Type B pancreatic cell (in vitro differentiated cells): Measurements from ENCODE around the gene PIP5K1B. TPM values are rescaled to one million over a fixed set of nuclear protein-coding genes. Genes with fewer than 3 reads are reported as not detected.
"Not testable (repeated sequence)": the region's sequence is repeated elsewhere in the genome, so short reads cannot be mapped to it uniquely, and the experiment has no call there.

Experiments used
- DNase-seq: peaks from one replicate; pipeline ENCODE4 v3.0.0; 2021; ENCODE audit warnings: mixed read lengths; ENCODE audit not compliant: unreplicated experiment; ENCODE audit errors: extremely low spot score
- H3K27ac Mint-ChIP-seq: 2 replicates; pipeline ENCODE4 v1.8.0; 2021; ENCODE audit warnings: mild to moderate bottlenecking, mixed read lengths
- H3K27me3 Mint-ChIP-seq: 2 replicates; pipeline ENCODE4 v1.8.0; 2021; ENCODE audit warnings: mixed read lengths
- H3K36me3 Mint-ChIP-seq: 2 replicates; pipeline ENCODE4 v1.8.0; 2021; ENCODE audit warnings: mixed read lengths
- H3K4me1 Mint-ChIP-seq: one replicate; pipeline ENCODE4 v1.8.0; 2021; ENCODE audit warnings: mixed read lengths; ENCODE audit not compliant: unreplicated experiment
- H3K4me3 Mint-ChIP-seq: 2 replicates; pipeline ENCODE4 v1.8.0; 2021; ENCODE audit warnings: mild to moderate bottlenecking, mixed read lengths
- H3K9me3 Mint-ChIP-seq: 2 replicates; pipeline ENCODE4 v1.8.0; 2021; ENCODE audit warnings: mixed read lengths
- CTCF ChIP-seq: fragments of 200-600 bp; sonication (generic); conservative IDR thresholded peaks from 2 replicates; pipeline ENCODE4 v1.5.0; 2021; ENCODE audit warnings: antibody characterized with exemption, mild to moderate bottlenecking
- total RNA-seq: library from RNA; stranded (reverse); gene quantifications from 2 replicates; pipeline ENCODE4 v1.2.1, GENCODE V29; 2021; ENCODE audit warnings: low replicate concordance

PIP5K1B gene
- total RNA-seq, 1 donor from 2014 or later: 9.8 TPM

GRCh38 chr9:68981789-68982188 is 276.7 kb downstream of the PIP5K1B start:
- no peak for DNase-seq
- Mint-ChIP-seq H3K9me3 (peaks cover 2% of the 10 kb centered on the region), H3K4me1 (peaks cover 26% of the 10 kb centered on the region), H3K4me3 (no peak overlapping the region), H3K27ac (no peak overlapping the region), H3K36me3 (no peaks in the 10 kb centered on the region), H3K27me3 (no peaks in the 10 kb centered on the region)
- TF ChIP-seq CTCF: no peak

DNA sequence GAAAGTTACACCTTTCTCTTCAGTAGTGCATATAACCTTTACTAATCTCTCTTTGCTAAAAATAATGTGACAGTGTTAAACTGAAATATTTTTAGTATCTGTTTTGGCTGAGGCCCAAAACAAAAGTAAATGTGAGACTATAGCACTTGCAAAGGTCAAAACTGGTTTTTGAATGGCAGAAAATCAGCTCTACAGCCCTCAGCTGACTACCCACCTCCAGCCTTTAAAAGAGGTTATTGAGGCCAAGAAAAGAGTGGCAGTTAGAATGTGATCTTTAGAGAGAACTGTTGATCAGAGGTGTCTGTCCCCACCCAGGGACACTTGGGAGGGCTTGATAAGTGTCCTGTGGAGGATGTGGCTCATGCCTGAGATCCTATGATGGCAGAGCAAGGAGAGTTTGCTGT is 278.0 kb downstream of the PIP5K1B start:
- H3K9me3 Mint-ChIP-seq: no peaks in the 10 kb centered on the region
- H3K27me3 Mint-ChIP-seq: no peaks in the 10 kb centered on the region
- no peak overlapping the region for H3K4me3 Mint-ChIP-seq
- peaks cover 26% of the 10 kb centered on the region for H3K4me1 Mint-ChIP-seq
- no peak for TF ChIP-seq CTCF
- H3K27ac Mint-ChIP-seq: no peak overlapping the region
- H3K36me3 Mint-ChIP-seq: no peaks in the 10 kb centered on the region
- DNase-seq: no peak

DNA sequence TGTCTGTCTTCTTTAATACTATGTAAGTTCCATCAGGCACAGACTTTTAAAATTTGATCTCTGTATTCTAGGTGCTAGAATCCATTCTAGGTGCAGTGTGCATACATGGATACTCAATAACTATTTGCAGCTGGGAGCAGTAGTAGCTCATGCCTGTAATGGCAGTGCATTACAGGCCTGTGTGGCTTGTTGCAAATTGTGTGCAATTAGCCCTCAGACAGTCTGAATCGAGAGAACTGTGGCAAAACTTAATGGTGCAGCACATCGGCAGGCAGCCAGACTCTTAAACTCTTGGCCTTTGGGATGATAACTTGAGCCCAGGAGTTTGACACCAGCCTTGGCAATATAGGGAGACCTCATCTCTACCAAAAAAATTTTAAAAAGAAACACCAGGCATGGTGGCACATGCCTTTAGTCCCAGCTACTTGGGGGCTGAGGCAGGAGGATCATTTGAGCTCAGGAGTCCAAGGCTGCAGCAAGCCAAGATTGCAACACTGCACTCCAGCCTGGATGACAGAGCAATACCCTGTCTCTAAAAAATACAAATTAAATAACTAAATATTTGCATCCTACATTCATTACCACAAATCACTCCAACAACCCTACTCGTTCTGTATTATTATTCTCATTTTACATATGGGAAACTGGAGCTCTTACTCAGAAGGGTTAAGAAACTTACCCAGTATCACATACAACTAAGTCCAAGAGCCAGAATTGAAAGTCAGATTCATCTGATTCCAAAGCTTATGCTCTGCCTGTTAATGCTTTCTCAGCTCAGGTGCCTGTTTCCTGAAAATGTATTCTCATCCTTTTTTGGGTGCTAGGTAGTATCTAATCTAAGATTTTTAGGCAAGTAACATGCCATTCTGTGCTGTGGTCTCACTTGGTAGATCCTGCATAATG is 278.7 kb downstream of the PIP5K1B start:
- H3K27me3 Mint-ChIP-seq: no peaks in the 10 kb centered on the region
- H3K4me3 Mint-ChIP-seq: no peak overlapping the region
- no peak for TF ChIP-seq CTCF
- H3K36me3 Mint-ChIP-seq: no peaks in the 10 kb centered on the region
- H3K9me3 Mint-ChIP-seq: no peaks in the 10 kb centered on the region
- H3K4me1 Mint-ChIP-seq: peaks cover 26% of the 10 kb centered on the region
- DNase-seq: no peak
- no peak overlapping the region for H3K27ac Mint-ChIP-seq

DNA sequence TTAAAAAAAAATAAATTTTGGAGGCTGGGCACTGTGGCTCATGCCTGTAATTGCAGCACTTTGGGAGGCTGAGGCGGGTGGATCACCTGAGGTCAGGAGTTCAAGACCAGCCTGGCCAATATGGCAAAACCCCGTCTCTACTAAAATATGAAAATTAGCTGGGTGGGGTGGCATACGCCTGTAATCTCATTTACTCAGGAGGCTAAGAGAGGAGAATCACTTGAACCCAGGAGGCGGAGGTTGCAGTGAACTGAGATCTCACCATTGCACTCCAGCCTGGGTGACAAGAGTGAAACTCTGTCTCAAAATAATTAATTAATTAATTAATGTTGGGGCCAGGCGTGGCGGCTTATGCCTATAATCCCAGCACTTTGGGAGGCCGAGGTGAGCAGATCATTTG is 281.9 kb downstream of the PIP5K1B start:
- not testable (repeated sequence) for H3K27ac Mint-ChIP-seq, H3K27me3 Mint-ChIP-seq, H3K9me3 Mint-ChIP-seq, DNase-seq, H3K36me3 Mint-ChIP-seq, H3K4me3 Mint-ChIP-seq, H3K4me1 Mint-ChIP-seq

- no peak for TF ChIP-seq CTCF
- H3K27ac Mint-ChIP-seq: no peak overlapping the region
- no peaks in the 10 kb centered on the region for H3K4me1 Mint-ChIP-seq
- H3K27me3 Mint-ChIP-seq: no peaks in the 10 kb centered on the region
- H3K9me3 Mint-ChIP-seq: no peaks in the 10 kb centered on the region
- H3K36me3 Mint-ChIP-seq: no peaks in the 10 kb centered on the region
- DNase-seq: no peak
- H3K4me3 Mint-ChIP-seq: no peak overlapping the region
Measured at GRCh38 chr9:68991457-68991856, 286.4 kb downstream of the PIP5K1B start.

- no peak overlapping the region for H3K4me3 Mint-ChIP-seq
- peaks cover 11% of the 10 kb centered on the region for H3K4me1 Mint-ChIP-seq
- H3K27me3 Mint-ChIP-seq: peaks cover 5% of the 10 kb centered on the region
- TF ChIP-seq CTCF: no peak
- H3K36me3 Mint-ChIP-seq: no peaks in the 10 kb centered on the region
- H3K27ac Mint-ChIP-seq: no peak overlapping the region
- no peaks in the 10 kb centered on the region for H3K9me3 Mint-ChIP-seq
- no peak for DNase-seq
Measured at GRCh38 chr9:68995776-68996175, 290.7 kb downstream of the PIP5K1B start.
